ENCODE measurements around the gene ASTL.

Gene ASTL

DNA sequence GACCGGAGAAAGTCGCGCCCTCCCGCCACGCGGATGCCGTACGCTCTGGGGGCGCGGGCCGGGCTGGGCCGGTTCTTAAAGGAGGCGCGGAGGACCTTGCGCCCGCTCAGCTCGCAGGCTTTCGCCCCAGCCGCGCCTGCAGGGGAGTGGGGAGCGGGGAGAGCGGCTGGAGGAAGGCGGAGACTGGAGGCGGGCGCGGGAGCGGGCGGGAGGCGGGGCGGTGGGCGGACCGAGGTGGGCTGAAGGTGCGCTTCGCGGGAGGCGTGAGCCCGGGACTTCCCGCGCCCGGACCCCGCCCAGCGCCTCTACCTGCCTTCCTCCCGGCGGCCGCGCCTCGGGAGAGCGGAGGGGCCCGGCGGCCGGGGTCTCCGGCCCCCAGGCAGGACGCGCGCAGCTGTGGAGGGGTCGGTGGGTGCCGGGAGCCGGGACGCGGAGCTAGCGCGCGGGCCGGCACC is 21.9 kb downstream of the ASTL start, which contains the start of gene ADRA2B:
Gene ADRA2B, minus strand, starts transcription at position 148 of the 455 bp plus-strand sequence. CDS start 422 bp downstream, outside the sequence.
- TF ChIP-seq ZFX (IDR thresholded peaks at IDR 0.05), result no peak
- TF ChIP-seq, protein P1, sequence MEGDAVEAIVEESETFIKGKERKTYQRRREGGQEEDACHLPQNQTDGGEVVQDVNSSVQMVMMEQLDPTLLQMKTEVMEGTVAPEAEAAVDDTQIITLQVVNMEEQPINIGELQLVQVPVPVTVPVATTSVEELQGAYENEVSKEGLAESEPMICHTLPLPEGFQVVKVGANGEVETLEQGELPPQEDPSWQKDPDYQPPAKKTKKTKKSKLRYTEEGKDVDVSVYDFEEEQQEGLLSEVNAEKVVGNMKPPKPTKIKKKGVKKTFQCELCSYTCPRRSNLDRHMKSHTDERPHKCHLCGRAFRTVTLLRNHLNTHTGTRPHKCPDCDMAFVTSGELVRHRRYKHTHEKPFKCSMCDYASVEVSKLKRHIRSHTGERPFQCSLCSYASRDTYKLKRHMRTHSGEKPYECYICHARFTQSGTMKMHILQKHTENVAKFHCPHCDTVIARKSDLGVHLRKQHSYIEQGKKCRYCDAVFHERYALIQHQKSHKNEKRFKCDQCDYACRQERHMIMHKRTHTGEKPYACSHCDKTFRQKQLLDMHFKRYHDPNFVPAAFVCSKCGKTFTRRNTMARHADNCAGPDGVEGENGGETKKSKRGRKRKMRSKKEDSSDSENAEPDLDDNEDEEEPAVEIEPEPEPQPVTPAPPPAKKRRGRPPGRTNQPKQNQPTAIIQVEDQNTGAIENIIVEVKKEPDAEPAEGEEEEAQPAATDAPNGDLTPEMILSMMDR (conservative IDR thresholded peaks at IDR 0.05), result no peak
- no peak within 1 kb of the TSS for H3K27ac ChIP-seq

GRCh38 chr2:96115631-96116423 is 22.5 kb downstream of the ASTL start:
- TF ChIP-seq ZFX (IDR thresholded peaks at IDR 0.05), result no peak
- TF ChIP-seq, protein P1 (conservative IDR thresholded peaks at IDR 0.05), result no peak
- no peak overlapping the region for H3K27ac ChIP-seq

DNA sequence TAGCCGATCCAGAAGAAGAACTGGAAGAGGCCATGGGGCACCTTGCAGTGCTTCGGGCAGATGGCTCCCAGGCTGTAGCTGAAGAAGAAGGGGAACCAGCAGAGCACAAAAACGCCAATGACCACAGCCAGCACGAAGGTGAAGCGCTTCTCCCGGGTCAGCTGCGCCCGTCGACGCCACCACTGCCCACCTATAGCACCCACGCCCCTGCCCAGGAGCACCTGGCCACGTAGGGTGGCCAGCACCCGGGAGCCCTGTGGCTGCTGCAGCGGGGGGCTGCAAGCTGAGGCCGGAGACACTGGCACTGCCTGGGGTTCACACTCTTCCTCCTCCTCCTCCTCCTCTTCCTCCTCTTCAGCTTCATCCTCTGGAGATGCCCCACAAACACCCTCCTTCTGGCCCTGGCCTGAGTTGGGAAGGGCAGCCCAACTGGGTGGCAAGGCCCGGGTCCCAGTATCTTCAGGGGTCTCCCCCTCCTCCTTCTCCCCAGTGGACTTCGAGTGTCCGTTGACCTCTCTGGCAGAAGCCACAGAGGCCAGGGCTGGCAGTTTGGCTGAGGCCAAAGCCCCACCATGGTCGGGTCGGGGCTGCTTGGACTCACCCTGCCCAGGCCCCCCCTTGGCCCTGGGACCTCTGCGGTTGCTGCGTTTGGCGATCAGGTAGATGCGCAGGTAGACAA is 23.3 kb downstream of the ASTL start:
- TF ChIP-seq ZFX (IDR thresholded peaks at IDR 0.05), result no peak
- TF ChIP-seq, protein P1 (conservative IDR thresholded peaks at IDR 0.05), result no peak
- no peak overlapping the region for H3K27ac ChIP-seq

- TF ChIP-seq ZFX (IDR thresholded peaks at IDR 0.05), result no peak
- TF ChIP-seq, protein P1 (conservative IDR thresholded peaks at IDR 0.05), result no peak
Observed at GRCh38 chr2:96114546-96114902, 23.8 kb downstream of the ASTL start.

DNA sequence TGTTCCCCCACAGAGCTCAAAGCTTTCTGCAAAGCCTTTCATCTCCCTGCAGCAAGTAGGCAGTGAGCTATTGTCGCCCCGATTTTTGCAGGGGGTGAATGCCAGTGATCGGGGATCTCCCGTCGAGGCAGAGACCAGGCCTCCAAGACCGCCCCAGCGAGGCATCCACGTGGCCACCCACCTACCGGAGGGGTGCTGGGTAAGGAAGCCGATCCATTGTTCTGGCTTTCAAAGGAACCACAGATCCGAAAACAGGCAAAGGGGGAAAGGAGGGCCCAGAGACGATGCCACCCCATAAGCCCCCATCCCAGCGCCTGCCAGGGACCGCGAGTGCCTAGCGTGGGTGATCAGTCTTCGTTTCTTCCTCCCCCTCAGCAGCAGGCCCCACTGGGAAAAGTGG is 24.4 kb downstream of the ASTL start:
- TF ChIP-seq, protein P1 (conservative IDR thresholded peaks at IDR 0.05), result no peak
- no peak for TF ChIP-seq ZFX (IDR thresholded peaks at IDR 0.05)
- no peak overlapping the region for H3K27ac ChIP-seq

More at GRCh38 chr2:96114546-96114902, 23.8 kb downstream of the ASTL start:
- no peak overlapping the region for H3K27ac ChIP-seq

GRCh38 chr2:96113367-96113677 is 25.0 kb downstream of the ASTL start:
- H3K27ac ChIP-seq, result no peak overlapping the region
- no peak for TF ChIP-seq ZFX (IDR thresholded peaks at IDR 0.05)
- TF ChIP-seq, protein P1 (conservative IDR thresholded peaks at IDR 0.05), result no peak
